HUDEP-2 (cell line): Measurements from ENCODE around the gene ABHD15.

Experiments used
- DNase-seq, 76 experiments: peaks; one replicate each; lab custom pipeline; 2025; ENCODE audit not compliant: unreplicated experiment in 76 of 76; lab: John Stamatoyannopoulos, UW

ABHD15 gene

DNA sequence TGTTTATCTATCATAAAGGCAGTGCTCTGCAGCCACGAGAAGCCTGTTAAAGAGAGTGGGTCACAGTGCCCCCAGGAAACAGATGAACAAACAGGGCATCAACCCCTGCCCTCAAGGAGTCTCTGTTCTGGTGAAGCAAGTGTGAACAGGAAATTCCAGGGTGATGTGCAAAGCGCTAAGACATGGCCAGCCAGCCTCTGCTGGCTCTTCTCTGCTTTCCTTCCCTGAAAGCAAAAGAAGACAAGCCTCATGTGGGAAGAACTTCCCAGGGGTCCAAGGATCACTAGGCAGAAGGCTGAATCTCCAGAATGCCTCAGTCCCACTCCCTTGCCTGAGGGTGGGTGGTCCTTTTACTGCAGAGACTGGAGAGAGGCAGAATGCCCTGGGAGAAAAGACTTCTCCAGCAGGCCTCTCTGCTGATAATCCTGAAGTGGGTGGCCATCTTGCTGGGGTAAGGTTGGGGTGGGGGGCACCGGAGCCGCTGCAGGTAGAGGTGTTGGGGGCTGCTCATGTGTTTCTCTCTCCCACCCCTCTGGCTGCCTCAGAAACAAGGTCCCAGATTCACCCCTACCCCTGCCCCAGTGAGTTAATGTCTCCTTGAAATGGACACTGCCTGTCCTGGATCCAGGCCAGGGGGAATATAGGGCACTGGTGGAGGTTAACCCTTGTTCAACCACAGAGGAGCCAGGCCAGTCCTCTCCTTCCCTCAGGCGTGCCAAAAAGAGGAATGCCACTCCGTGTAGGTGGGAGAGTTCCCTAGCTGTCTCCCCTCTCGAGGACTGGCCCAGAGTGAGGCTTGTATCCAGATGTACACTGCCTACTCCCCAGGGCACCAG, 28.5 kb upstream of the ABHD15 start:
- DNase-seq, result no peak

DNA sequence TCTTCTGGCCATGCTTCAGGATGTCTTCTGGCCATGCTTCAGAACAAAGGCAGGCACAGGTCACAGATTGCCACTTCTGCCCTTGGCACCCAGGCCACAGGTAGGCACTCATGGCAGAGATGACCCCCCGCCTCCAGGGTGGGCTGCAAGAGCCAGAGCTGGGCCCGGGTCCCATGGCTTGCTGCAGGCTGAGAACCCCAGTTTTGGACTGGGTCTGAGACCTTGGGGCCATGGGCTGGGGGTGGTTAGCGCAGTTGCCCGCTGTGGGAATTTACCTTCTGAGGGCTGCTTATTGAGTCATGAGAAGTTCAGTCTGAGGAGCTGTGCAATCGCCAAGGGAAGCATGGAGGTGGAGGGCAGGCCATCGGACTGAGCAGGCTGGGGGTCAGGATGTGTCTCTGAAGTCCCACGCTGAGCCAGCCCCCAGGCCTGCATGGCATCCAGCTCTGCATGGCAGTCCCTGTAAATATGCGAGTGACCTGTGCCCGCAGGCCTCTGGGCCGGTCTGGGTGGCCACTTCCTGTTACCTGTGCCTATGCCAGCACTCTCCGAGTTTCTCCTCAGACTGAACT, 27.8 kb upstream of the ABHD15 start:
- DNase-seq, result no peak

DNA sequence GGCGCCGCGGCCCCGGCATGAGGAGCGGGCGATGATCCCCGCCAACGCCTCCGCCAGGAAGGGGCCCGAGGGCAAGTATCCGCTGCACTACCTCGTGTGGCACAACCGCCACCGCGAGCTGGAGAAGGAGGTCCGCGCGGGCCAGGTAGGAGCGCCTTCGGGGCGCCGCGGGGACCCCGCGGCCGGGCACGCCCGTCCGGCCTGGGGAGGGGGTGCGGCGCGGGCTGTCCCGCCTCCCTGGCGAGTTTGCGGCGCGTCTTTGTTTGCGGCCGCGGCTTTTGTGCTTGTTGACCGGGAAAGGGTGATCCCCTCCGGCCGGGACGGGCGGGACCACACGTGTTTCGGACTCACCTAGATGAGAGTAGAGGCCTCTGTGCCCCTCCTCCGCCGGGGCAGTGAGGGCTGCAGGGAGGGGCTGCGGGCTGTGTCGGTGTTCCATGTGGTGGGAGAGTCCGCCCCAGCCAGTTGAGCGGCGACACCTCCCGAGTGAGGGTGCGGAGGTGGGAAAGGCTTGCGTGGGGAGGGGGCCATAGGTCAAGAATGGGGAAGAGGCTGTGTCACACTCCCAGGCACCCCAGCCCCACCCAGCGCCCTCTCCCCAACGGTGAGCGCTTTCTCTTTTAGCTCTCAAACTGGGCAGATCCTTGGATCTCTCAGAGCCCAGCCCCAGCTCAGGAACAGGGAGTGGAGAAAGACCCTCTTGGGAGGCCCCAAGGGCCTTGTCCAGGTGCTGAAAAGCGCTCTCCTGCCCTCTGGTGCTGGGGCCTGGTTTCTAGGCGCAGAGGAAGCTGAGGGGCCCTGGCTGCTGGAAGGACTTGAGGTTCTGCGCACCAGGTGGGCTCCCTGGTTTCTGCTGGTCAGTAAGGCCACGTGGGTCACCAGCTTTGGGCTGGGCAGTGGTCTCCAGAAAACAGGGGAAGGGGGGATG, 27.0 kb upstream of the ABHD15 start:
- peak in 17 of 76 experiments; percentile 6 to 34 (median 14) for DNase-seq

DNA sequence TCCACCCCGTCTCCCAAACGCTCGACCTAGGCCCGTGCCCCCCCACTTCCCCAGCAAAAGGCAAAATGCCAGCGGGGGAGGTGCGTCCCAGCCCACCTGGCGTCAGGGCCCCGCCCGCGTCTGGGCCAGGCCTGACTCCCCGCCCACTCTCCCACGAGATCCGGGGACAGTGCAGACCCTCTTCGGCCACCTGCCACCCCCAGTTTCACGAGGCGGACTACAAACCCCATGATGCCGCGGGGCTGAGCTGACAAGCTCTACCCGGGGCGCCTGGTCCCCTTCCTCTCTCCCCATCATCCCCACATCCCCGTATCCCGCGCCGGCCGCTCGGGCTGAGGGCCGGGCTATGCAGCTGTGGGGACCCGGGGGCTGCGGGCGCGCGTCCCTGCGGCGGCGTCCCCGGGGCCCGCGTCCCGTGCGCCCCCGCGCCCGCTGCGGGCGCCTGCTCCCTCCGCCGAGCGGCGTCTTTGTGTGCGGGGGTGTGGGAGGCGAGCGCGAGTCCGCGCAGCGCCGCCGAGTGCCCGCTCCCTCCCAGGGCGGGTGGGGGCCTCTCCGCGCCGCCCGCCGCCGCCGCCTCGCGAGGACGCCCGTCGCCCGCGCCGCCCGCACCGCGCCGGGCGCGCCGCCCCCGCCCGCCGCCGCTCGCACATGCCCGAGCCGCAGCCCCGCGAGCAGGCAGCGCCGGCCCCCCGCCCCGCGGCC, 26.2 kb upstream of the ABHD15 start, which contains the start of gene ANKRD13B:
Gene ANKRD13B, plus strand, starts transcription at position 283 of the 702 bp plus-strand sequence. CDS start 490 bp downstream, outside the sequence.
- DNase-seq, result peak in 6 of 76 experiments; percentile 9 to 29 (median 14)

DNA sequence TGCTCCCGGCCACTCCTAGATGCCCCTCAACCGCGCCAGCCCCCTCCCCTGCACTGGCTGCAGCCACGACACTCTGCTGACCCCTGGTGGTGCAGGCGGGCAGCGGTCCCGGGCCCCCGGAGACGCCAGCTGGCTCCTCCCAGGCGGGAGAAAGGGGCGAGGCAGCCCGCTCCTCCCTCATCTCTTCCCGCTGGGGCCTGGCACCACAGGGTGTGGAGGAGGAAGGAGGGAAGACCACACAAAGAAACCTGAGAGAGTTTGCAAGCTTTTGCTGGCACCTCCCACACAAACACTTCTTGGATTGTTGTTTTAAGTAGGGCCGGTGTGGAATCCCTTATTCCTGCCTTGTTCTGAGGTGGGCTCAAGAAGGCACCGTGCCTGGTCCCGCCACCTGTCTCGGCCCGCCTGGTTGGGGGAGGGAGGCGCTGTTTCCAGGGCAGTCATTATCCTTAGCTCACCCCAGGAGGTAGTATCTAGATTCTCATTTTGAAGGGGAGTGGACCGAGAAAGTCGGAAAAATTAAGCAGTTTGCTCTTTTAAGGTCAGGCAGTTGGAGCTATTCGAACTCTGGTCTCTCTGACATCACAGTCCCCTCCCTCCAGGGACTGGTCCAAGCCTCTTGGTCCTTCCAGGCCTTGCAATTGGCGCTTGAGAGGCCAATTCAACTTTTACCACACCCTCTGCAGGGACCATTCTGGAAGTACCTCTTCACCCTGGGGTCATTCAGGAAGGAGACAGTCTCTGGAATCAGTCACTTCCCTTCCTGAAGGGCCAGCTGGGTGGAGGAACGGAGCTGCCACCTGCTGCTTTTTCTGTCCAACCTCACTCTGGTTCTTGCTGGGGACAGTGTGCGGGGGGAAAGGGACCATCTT, 25.1 kb upstream of the ABHD15 start:
- DNase-seq, result peak in 70 of 76 experiments; percentile 13 to 89 (median 67)

DNA sequence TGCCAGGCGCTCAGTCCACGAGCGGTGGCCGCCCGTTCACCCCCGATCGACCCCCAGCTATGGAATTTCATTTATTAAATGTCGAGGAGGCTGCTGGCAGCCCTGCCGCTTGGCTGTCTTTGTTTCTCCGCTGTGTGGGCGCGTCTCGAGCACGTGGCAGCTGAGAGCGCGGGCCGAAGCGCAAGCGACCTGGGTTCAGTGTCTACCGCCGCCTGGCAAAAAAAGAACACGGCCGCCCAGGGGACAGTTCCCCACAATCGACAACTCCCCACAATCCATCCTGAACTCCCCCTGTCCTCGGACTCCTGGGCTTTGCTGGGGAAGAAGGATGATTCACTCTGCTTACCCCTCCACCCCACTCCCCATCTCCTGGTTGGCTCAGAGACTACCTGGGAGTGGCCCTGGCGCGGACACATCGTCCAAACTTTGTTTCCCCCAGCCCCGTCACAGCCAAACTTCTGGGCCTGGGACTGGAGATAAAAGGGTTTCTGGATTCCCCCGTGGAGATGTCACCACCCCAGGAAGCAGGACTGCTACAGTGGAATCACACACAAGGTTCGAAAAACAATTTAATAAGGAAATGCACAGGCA, 24.4 kb upstream of the ABHD15 start:
- peak in 45 of 76 experiments; percentile 16 to 77 (median 49) for DNase-seq

DNA sequence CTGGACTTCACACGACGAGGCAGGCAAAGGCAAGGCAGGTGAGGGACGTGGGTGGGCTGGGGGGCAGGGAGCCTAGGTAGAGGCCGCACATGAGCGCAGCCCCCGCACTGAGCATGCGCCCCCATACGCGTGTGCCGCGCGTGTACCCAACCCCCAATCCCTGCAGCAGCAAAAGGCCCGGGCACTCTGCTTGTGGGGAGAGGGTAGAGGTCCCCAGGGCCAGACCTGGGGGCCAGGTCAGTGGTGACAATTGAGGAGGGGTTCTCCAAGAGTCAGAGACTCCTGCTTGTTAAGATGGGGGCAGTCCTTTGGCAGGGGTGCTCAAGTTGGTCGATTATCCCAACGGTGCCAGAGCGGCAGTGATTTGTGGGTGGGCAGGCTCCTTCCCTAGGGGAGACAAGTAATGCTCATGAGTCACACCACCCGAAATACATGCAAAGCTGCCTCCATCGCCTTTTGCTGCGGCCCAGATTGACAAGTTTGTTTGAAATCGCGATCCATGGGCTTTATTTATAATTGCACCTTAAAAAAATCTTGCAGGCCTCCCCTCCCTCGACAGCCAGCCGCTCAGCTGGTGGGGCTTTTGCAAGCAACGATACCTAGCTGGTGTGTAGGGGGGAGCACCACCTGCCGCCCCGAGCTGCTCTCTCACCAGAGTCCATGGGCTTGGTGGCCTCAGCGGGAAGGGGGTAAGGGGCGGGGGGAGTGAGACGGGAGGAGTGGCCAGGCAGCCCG, 23.7 kb upstream of the ABHD15 start:
- peak in 7 of 76 experiments; percentile 15 to 57 (median 38) for DNase-seq

DNA sequence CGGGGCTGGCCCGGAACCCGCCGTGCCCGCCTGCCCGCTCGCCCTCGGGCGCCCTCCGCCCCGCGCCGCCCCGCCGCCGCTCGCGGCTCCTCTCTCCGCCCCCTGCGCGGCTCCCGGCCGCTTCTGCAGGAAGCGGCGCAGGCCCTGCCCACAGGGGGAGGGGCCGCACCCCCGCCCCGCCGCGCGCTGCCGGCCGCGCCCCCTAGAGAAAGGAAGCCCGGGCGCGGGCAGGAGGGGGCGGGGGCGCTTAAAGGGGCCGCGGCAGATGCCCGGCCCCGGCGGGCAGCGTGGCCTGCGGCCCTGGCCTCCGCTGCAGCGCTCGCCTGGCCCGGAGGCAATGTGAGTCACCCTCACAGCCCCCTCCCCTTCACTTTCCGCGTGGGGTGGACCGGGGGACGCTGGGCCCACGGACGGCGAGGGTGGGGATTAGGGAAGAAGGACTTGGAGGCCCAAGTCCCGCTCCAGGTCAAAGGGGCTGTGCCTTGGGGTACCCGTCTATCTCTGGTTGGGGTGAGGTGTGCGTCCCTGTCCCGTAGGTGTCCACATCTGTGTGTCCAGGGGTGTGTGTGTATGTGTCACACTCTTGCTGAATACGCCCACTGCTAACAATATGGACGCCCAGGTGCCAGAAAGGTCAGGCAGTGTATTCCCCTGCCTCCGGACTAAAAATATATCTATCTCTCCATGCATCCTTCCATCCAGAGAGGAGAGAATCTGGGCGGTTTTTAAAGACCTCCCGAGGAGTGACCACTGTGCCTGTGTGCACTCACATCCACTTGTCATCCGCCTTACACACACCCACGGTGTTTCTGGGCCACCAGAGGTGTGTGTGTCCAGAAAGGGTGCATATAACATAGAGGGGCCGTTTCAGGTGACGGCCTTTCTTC, 22.9 kb upstream of the ABHD15 start, which contains the start of gene GIT1:
Gene GIT1, minus strand, starts transcription at position 125 of the 887 bp plus-strand sequence. CDS start 270 bp downstream, outside the sequence.
- peak in 66 of 76 experiments; percentile 10 to 82 (median 61) for DNase-seq

DNA sequence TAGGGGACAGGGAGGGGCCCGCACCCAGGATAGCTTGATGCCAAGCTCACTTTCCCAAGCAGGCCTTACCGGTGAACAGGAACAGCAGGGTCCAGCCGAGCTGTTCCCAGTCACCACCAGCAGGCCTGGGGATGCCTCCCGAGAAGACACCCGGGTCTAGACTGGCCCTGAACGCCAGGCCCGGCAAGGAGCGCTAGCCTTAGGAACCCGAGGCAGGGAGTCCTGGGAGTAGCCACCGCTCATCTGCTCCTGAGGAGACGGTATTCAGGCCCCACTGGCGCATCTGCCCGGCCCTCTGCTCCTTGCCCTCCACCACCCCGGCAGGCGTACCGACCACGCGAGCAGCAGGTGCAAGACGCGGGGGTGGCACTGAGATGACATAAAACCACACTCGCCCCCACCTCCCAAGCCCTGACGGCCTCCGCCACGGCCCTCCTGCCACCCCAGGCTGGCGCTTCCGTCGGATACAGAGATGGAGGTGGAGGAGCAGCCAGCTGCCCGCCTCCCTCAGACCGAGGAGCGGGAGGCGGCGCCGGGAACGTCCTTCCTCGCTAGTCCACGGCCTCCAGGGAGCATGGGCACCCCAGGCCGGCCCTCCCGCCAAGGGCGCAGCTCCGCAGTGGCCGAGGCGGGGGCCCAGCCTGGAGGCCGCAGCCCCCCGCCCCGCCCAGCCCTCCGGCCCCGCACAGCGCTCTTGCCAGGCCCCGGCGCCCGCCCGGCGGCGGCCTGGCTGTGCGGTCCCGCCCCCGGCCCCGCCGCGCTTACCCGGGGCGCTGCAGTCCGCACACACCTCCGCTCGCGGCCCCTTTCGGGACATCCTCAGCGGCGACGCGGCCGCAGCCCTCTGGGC, 21.9 kb upstream of the ABHD15 start:
- DNase-seq, result peak in 7 of 76 experiments; percentile 7 to 26 (median 20)

DNA sequence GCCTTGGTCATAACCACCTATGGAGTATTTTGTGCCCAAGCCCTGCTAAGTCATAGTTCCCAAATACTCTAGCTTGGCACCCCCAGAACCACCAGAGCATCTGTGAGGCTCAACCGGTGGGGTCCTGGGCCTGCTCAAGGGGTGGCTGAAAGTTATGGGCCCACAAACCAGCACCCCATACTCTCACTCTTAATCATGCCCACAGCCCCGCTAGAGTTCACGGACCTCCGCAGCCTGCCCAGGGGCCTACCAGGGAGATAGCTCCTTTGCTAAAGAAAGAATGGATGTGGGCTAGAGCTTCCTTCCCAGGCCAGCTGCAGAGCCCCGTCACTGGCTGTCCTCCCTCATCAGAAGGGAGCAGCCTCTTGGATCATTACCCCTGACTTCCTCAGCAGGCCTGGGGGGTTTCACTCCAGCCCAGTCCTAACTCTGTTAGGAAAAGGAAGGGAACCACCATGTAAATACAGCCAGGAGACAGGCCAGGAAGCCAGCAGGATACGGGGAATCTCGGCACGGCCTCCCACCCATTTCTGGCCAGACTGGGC, 21.3 kb upstream of the ABHD15 start:
- no peak for DNase-seq

DNA sequence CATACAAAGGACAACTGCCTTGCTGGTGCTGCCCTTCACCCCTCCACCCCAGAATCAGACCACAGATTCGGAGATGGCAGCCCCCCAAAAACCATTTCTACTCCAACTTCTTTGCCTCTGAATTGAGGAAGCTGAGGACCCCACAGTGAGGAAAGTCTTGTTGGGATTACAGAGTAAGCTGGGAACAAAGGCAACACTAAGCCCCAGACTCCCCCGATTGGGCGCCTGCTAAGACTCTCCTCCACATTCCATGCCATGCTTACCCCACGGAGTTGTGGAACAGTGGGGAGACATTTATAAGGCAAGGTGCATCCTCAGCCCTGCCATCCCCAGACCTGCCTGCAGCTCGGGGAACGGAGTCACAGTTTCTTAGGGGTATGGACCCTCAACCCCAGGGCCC, 20.8 kb upstream of the ABHD15 start:
- no peak for DNase-seq

DNA sequence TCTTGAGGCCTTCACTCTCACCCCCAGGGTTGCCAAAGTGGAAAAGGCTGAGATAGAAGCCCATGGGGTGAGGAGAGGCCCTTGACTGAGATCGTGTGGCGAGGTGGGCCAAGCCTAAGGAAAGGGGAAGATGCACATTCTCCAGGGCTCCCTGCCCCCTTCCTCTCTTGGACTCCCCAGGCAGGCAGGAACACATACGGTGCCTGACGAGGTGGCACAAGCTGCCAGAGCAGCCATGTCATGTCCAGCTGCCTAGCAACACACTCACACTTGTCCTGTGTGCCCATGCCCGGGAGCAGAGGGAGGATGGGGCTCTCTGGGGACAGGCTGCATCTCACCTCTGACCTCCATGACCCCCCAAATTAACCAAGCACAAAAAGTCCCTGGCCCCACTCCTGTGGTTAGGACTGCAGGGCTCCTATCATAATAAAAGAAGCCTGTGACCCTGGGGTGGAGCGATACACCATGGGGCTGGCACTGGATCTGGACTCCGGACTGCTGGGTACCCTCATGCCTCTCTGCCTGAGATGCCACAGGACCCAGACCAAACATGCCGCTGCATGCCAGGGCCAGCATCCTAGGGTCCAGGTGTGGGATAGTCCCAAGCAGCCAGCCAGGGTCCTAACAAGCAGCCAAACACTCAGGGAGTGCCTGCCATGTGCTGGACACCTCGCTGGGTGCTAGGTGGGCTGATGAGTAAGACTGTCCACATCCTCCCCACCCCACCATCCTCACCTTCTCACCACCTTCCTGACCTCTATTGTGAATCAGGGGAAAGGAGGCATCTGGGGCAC, 20.0 kb upstream of the ABHD15 start:
- DNase-seq, result no peak

DNA sequence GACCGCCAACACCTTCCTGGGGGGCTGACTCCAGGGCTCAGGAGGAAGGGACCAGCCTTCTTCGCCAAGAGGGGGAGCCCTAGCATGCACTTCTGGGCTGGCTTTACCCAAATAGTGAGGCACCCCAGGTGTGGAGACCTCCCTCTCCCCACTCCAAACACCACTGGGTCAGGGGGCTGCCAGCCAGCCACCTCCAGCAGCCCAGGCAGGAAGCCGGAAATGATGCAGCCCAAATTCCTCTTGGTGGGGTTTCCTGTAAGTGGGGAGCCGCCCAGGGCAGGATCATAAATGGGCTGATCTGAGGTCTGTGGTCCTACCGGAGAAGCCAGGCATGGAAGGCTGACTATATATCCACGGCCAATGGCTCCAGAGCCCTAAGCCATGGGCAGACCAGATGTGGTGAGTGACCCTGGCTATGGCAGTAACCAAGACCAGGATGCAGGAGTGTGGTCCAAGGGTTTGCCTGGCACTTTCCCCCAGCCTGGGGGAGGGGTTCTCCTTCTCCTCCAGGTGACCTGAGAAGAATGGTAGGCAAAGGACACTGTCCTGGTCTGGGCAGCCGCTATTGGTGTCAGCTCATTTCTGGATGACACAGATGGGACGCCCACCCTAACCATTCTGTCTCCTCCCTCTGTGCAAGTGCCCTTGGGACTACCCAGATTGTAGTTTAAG, 18.4 kb upstream of the ABHD15 start:
- peak in 1 of 76 experiments; percentile 9 for DNase-seq

DNA sequence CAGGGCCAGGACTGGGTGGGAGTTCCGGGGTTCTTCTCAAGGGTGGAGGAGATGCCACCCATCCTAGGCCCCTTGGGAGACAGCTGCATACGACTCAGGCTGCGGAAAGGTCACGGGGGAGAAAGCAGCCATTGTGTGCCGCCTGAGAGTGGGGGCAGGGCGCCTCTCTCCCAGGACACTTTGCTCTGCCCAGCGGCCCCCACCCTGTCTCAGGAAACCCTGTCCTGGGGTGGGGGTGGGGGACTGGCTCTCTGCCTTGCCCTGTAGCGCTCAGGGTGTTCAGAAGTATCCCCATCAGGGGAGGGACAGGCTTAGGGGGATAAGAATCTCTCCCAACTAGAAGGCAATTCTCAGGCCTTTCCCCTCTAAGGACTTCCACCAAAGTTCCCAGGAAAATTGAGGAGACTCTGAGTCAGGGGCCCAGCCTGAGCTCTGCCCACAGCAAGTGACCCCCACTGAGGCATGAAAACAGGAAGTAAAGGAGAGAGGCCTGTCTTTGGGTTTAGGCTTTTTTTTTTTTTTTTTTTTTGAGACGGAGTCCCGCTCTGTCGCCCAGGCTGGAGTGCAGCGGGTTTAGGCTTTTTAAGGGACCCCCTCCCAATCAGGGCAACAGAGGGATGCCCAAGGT, 17.7 kb upstream of the ABHD15 start:
- DNase-seq, result no peak
